Activated T-helper 1 cell treated with anti-CD3 and anti-CD28 coated beads, Interleukin-2, amount 50 U/mL, for 16 hours (primary cell): ENCODE data around the gene NOMO2.
"Not testable (repeated sequence)": the region's sequence is repeated elsewhere in the genome, so short reads cannot be mapped to it uniquely, and the experiment has no call there.

Experiments
- DNase-seq, 2 donors: peaks; one replicate each; pipeline ENCODE4 v3.0.0-alpha.2; 2020; ENCODE audit warnings: low read depth in 1 of 2, low spot score in 1 of 2

NOMO2 gene

DNA sequence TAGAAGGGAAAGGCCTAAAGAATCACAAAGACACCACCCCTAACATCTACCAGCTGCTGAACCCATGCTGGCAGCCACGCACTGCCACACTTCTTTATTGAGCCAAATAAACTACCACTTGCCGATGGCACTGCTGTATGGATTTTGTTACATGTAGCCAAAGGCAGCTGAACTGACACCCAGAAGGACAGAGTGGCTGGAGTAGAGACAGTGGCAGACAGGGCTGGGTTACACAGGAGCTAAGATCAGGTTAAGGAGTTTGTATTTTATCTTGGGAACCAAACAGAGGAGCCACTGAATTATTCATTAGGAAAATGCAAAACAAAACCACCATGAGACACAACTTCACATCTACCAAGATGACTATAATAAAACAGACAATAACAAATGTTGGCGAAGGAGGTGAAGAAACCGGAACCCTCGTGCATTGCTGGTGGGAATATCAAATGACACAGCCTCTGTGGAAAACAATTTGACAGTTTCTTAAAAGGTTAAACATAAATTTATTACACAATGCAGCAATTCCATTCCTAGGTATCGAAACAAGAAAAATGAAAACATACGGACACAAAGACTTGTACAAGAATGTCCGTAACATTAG, 35.9 kb downstream of the NOMO2 start:
- not testable (repeated sequence) for DNase-seq

DNA sequence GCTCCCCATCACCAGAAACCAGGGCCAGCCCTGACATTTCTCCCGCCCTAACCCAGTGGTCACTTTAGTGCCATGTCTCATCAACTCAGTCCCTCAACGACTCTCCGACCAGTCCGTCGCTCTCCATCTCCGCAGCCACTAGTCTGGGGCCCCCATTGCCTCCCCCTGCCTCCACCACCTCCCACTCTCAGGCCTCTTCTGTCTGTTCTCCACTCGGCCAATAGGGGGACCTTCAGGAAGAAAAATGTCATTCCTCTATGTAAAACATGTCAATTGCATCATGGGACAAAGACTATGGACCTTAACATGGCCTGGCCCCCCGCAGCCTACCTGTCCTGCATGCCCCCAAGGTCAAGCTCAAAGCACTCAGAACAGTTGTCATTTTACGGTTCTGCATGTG, 39.3 kb downstream of the NOMO2 start:
- DNase-seq = not testable (repeated sequence)

DNA sequence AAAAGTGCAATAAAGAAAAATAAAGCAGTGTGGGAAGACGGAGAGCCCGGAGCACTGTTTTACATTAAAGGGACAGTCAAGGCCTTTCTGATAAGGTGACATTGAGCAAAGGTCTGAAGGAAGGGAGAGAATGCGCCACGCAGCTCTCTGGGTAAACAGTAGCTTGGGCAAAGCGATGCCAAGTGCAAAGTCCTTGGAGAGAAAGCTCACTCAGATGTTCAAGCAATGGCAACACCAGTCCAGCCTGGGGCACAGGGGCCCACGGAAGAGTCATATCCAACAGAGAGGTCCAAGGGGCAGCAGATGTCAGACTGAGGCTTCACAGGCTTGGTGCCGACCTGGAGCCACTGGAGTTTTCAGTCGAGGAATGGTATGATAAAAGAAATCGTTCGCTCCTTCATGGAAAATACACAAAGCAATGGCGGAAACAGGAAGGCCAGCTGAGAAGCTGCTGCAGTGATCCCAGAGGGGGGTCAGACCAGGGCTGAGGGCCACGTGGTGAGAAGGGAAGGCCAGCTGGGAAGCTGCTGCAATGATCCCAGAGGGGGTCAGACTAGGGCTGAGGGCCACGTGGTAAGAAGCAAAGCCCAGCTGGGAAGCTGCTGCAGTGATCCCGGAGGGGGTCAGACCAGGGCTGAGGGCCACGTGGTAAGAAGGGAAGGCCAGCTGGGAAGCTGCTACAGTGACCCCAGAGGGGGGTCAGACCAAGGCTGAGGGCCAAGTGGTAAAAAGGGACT, 40.3 kb downstream of the NOMO2 start:
- DNase-seq = not testable (repeated sequence)

DNA sequence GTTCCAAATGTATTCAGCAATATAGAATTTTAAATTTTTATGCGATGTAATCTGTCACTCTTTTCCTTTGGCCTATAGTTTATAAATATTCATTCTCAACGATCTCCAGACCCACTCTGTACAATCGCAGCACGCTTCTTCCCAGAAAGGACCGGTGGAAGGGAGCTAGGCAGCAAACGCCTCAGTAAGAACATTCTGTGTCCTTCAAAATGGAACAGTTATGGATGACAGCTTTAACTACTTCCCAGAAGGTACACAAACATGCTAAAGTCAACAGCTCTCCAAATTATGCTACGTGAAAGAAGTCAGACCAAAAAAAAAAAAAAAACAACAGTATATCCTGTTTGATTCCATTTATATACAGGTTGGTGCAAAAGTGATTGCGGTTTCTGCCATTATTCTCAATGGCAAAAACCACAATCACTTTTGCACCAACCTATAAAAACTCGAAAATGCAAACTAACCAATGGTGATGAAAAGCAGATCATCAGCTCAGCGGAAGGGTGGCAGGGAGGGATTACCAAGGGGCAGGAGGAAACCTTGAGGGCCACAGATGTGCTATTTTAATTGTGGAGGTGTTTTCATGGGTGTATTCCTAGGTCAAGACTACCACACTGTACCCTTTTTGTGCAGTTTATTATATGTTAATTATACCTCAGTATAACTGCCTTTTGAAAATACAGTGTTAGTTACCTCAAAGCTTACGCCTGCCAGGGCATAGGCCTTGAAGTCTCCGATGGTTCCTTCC, 43.2 kb downstream of the NOMO2 start:
- not testable (repeated sequence) for DNase-seq

DNA sequence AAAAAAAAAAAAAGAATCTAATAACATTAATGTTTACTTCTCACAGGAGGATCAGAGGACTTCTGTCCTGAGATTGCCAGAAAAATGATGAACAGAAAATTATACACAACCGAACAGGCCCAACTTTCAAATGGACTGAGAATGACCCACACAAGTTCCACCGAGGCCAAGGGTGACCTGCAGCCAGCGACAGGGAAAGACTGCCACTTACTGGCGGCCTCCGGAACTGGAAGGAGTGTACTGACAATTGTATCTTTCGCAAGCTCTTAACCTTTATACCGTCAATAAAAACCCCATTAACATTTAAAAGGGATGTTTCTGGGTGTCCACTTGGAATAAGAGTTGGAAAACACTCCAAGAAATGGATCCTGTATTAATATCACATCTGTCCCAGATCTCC, 63.5 kb downstream of the NOMO2 start:
- DNase-seq = not testable (repeated sequence)

DNA sequence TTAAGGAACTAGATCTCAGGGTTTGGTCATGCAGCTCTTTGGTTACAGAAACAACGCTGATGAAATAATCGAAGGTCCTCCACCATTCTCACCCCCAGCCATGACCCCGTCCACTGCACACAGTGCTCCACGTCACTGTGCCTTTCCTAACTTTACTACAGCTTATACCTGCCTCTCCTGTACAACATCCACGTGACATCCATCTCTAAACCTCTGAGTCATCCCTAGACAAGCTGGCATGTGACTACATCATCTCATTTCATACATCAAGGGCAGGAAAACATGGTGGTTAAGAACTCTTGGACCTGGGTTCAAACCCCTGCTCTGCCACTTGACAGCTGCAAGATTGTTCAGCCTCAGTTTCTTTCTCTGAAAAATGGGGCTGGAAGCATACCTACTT, 64.9 kb downstream of the NOMO2 start:
- not testable (repeated sequence) for DNase-seq

DNA sequence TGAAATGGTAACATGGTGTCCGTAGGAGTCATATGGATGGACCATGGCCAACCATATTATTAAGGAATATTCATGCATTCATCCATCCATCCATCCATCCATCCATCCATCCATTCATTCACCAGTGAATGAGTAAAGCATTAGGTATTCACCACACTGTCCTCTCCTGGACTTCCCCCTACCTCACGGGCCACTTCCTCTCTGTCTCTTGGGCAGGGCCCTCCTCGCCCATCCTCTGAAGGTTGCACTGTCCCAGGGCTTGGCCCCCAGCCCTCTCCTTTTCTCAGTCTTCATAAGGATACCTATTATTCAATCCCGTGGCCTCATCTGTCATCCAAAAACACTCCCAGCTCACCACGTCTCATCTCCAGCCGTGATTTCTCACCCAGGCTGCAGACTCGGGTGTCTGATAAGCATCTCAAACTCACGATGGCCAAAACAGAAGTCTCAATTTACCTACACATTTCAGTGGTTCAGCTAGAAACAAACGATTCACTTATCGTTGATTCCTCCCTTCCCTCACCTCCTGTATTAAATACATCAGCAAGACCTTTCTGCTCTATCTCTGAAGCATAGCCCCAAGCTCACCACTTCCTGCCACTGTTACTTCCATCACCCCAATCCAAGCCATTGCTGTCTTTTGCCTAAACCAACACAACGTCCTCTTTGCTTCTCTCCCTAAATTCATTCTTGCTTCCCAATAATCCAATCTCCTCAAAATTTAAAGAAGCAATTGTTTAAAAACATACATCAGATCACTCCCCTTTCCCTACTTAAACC, 69.6 kb downstream of the NOMO2 start:
- not testable (repeated sequence) for DNase-seq

DNA sequence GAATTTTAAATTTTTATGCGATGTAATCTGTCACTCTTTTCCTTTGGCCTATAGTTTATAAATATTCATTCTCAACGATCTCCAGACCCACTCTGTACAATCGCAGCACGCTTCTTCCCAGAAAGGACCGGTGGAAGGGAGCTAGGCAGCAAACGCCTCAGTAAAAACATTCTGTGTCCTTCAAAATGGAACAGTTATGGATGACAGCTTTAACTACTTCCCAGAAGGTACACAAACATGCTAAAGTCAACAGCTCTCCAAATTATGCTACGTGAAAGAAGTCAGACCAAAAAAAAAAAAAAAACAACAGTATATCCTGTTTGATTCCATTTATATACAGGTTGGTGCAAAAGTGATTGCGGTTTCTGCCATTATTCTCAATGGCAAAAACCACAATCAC, 125.9 kb downstream of the NOMO2 start:
- DNase-seq = not testable (repeated sequence)

DNA sequence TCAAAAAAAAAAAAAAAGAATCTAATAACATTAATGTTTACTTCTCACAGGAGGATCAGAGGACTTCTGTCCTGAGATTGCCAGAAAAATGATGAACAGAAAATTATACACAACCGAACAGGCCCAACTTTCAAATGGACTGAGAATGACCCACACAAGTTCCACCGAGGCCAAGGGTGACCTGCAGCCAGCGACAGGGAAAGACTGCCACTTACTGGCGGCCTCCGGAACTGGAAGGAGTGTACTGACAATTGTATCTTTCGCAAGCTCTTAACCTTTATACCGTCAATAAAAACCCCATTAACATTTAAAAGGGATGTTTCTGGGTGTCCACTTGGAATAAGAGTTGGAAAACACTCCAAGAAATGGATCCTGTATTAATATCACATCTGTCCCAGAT, 146.1 kb downstream of the NOMO2 start:
- DNase-seq = not testable (repeated sequence)

DNA sequence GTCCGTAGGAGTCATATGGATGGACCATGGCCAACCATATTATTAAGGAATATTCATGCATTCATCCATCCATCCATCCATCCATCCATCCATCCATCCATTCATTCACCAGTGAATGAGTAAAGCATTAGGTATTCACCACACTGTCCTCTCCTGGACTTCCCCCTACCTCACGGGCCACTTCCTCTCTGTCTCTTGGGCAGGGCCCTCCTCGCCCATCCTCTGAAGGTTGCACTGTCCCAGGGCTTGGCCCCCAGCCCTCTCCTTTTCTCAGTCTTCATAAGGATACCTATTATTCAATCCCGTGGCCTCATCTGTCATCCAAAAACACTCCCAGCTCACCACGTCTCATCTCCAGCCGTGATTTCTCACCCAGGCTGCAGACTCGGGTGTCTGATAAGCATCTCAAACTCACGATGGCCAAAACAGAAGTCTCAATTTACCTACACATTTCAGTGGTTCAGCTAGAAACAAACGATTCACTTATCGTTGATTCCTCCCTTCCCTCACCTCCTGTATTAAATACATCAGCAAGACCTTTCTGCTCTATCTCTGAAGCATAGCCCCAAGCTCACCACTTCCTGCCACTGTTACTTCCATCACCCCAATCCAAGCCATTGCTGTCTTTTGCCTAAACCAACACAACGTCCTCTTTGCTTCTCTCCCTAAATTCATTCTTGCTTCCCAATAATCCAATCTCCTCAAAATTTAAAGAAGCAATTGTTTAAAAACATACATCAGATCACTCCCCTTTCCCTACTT, 152.2 kb downstream of the NOMO2 start:
- not testable (repeated sequence) for DNase-seq

DNA sequence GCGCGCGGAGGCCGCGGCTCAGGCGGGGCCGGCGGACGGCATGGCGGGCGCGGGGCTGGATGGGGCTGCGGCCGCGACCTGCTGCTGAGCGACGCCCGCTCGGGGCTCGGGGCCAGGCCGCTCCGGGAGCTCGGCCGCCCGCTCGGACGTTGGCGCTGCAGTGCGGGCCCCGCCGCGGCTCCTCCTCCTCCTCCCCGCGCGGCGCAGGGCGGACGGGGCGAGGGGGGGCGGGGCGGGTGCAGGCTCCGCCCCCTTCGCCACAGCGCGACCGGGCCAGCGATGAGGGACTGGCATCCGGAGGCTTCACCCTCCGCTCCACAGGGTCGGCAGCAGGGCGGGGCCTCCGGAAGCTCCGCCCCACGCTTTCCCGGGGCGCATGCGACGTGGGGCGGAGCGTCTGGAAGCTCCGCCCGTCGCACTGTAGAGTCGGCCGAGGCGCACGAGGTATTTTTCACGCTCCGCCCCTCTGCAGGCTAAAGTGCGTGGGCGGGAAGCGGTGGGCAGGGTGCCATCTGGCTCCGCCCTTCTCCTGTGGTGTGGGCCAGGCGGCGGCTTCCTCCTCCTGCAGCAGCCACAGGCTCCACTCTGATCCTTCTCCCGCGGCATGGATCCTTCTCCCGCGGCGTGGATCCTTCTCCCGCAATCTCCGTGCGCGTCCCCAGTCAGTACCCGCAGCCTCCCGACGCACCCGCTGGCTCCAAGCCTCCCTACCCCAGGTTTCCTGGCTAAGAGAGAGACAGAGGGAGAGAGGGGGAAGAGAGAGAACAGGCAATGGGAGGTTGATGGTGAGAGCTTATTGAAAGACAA, 159.8 kb downstream of the NOMO2 start:
- not testable (repeated sequence) for DNase-seq

DNA sequence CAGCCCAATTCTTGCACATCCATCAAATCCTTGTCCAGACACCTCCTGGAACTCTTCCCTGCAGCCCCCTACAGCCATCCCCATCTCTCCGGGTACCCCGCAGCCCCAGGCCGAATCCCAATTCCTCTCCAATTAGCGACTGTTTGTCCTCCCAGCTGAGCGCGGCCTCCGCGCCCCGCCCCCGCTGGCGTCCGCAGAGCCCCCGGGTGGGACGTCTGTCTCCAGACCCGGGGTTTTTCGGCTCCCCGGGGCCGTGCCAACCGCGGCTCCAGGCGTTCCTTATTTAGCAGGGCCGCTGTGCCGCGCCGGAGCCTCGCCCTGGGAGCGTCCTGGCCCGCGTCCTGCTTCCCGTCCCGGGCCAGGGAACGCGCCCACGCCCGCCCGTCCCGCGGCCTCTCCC, 160.7 kb downstream of the NOMO2 start:
- DNase-seq = not testable (repeated sequence)

DNA sequence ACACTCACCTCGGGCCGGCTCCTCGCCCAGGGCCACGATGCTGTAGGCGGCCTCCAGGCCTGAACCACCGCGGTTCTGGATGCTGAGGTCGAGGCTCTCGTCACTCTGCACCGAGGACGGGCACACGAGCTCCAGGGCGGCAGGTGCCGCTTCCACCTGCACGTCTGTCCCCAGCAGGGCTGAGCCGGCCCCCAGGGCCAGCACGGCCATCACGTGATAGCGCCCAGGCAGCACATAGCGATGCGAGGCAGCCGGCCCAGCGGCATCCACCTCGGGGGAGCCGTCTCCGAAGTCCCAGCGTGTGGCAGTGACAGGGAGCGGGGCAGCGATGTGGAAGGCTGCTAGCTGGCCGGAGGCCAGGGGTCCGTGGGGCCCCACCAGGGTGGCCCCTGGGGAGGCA, 167.5 kb downstream of the NOMO2 start:
- not testable (repeated sequence) for DNase-seq

DNA sequence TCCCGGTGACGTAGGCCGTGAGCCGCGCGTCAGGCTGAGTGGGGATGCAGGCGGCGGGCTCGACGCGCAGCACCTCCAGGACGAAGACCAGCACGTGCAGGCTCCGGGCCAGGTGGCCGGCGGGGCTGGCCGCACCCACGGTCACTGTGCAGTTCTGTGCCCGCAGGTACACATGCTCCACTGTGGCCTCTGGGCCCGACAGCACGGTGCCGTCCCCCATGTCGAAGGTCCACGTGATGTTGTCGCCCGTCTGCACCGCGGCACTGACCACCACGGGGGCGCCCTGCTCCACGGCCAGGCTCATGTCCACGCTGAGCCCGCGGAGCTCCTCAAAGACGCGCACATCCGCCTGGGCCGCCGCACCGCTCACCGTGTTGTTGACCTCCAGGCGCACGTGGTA, 174.1 kb downstream of the NOMO2 start:
- not testable (repeated sequence) for DNase-seq

DNA sequence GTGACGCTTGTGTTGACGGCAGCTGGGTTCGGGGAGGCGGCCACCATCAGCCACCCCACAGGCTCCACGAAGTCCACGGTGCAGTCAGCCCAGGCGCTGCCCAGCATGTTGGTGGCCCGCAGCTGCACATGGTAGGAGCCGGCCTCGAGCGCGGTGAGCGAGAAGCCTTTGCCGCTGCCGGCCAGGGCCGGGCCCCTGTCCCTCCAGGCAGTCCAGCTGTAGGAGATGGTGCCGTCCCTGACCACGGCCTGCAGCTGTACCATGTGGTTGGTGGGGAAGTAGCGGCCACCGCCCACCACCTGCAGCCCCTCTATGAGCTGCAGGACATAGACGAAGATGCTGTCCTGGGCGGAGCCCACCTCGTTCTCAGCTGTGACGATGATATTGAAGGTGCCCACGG, 175.4 kb downstream of the NOMO2 start:
- not testable (repeated sequence) for DNase-seq

DNA sequence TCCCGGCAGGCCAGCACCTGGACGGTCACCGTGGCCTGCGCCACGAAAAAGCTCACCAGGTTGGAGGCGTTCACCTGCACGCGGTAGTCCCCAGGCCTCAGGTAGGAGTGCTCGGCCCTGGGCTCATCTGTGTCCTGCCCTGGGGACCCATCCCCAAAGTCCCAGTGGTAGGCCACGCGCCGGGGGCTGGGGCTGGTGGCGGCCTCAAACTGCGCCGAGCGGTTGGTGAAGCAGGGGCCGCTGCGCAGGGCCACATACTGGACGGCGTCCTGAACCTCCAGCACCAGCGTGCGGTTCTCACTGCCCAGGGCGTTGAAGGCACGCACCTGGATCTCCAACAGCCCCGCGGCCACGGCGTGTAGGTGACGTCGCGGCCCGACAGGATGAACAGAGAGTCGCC, 176.6 kb downstream of the NOMO2 start:
- not testable (repeated sequence) for DNase-seq

DNA sequence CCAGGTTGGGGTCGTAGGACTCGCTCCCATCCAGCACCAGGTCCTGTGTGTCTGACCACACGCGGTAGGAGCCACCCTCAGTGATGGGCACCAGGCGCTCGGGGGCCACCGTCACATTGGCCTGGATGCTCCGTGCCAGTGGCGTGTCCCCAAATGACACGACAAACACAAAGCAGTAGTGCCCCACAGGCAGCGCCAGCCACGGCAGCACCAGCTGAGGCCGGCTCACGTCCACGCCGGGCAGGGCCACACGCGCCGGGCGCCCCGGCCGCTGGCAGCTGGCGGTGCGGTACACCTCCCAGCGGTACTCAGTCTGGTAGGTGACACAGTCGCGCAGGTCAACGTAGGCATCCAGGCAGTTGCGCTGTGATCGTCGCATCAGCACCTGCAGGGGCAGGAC, 177.0 kb downstream of the NOMO2 start:
- not testable (repeated sequence) for DNase-seq

DNA sequence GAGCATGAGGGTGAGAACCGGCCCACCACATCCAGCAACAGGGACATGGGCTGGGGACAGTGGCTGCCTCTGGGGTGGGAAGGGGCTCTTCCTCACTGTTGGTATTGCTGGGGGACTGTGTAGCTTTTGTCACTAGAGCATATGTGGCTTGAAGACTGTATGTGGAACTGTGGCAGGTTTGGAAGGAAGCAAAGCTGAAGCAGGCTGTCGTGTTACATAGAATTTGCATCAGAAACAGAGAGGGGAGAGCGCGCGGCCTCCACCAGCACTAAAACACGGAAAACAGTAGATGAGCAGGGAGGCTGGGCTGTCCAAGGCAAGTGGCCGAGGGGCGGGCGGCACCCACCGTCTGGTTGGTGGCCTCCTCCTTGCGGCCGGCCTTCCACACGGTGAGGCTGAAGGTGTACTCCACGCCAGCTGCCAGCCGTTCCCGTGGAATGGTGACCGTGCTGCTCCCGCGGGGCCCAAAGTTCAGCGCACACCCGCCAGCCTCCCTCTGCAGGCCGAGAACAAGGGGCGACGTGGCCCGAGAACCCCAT, 177.7 kb downstream of the NOMO2 start:
- not testable (repeated sequence) for DNase-seq

DNA sequence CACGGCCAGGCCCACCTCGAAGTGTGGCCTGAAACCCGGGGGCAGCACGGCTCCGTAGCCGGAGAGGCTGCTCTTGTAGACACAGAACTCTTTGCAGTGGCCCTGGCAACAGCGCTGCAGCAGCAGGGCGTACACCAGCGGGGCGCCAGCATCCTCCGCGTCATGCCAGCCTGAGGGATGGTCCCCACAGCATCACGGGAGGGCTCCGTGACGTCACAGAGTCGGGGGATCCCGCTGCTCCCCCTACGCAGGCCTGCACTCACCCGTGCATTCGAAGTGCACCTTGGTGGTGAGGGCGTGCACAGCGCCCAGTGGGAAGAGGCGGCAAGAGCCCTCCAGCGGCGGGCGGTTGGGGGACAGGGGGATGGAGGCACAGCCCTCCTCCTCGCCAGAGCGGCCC, 179.2 kb downstream of the NOMO2 start:
- not testable (repeated sequence) for DNase-seq
